ENCODE results near the gene CATSPERZ. TPM values are rescaled to one million over a fixed set of nuclear protein-coding genes. Genes with fewer than 3 reads are reported as not detected.

CATSPERZ gene
- total and polyA plus RNA-seq, 2 of the 13 experiments (the other 11 are each of a cell fraction or from before 2014, with no cell fraction given) = 0.22 to 0.48 TPM

DNA sequence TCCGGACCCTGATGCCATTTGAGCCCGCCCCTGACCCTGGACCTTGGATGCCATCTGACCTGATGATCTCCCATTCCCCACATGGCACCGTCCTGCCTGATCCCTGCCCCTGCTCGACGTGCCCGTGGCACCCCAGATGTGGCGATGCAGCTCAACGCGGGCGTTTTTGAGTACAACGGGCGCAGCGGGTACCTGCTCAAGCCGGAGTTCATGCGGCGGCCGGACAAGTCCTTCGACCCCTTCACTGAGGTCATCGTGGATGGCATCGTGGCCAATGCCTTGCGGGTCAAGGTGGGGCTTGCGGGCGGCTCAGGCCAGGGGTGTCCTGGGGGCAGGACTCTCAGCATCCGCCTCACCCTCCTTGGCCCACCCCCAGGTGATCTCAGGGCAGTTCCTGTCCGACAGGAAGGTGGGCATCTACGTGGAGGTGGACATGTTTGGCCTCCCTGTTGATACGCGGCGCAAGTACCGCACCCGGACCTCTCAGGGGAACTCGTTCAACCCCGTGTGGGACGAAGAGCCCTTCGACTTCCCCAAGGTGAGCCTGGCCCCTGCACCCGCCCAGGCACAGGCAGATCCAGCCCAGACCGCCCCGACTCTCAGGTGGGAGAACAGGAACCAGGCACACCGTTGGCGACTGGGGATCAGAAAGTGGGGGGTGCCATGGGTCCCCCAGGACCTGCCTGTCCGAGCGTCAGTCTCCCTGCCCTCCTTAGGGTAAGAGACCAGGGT lies 37.7 kb upstream of the CATSPERZ start:
- TF ChIP-seq, protein P1, sequence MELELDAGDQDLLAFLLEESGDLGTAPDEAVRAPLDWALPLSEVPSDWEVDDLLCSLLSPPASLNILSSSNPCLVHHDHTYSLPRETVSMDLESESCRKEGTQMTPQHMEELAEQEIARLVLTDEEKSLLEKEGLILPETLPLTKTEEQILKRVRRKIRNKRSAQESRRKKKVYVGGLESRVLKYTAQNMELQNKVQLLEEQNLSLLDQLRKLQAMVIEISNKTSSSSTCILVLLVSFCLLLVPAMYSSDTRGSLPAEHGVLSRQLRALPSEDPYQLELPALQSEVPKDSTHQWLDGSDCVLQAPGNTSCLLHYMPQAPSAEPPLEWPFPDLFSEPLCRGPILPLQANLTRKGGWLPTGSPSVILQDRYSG (CRISPR knock-in tag; IDR thresholded peaks at IDR 0.05) = no peak
- TF ChIP-seq ZZZ3 (CRISPR knock-in tag; IDR thresholded peaks at IDR 0.05; ENCODE audit: borderline replicate concordance) = no peak
- TF ChIP-seq, protein P2, sequence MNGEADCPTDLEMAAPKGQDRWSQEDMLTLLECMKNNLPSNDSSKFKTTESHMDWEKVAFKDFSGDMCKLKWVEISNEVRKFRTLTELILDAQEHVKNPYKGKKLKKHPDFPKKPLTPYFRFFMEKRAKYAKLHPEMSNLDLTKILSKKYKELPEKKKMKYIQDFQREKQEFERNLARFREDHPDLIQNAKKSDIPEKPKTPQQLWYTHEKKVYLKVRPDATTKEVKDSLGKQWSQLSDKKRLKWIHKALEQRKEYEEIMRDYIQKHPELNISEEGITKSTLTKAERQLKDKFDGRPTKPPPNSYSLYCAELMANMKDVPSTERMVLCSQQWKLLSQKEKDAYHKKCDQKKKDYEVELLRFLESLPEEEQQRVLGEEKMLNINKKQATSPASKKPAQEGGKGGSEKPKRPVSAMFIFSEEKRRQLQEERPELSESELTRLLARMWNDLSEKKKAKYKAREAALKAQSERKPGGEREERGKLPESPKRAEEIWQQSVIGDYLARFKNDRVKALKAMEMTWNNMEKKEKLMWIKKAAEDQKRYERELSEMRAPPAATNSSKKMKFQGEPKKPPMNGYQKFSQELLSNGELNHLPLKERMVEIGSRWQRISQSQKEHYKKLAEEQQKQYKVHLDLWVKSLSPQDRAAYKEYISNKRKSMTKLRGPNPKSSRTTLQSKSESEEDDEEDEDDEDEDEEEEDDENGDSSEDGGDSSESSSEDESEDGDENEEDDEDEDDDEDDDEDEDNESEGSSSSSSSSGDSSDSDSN (CRISPR knock-in tag; IDR thresholded peaks at IDR 0.05) = no peak
- TF ChIP-seq DMAP1 (CRISPR knock-in tag; IDR thresholded peaks at IDR 0.05) = no peak
- no peak for TF ChIP-seq ZBTB7B (CRISPR knock-in tag; IDR thresholded peaks at IDR 0.05)
- TF ChIP-seq ZSCAN25 (CRISPR knock-in tag; IDR thresholded peaks at IDR 0.05) = no peak
- TF ChIP-seq RAD21 (CRISPR knock-in tag; IDR thresholded peaks at IDR 0.05) = no peak
- no peak for TF ChIP-seq ZFAT (CRISPR knock-in tag; conservative IDR thresholded peaks at IDR 0.05)
- no peak for TF ChIP-seq NFE2L1 (CRISPR knock-in tag; IDR thresholded peaks at IDR 0.05; ENCODE audit: borderline replicate concordance)
- no peak for TF ChIP-seq HHEX (CRISPR knock-in tag; IDR thresholded peaks at IDR 0.05)
- TF ChIP-seq ZNF775 (CRISPR knock-in tag; IDR thresholded peaks at IDR 0.05; ENCODE audit: borderline replicate concordance) = no peak
- no peak for TF ChIP-seq ZMYM2 (CRISPR knock-in tag; IDR thresholded peaks at IDR 0.05)
- TF ChIP-seq RAD51 (IDR thresholded peaks at IDR 0.05; ENCODE audit: borderline replicate concordance) = no peak
- POLR2A ChIA-PET = no interaction called here

More for the DNA sequence above, 37.7 kb upstream of the CATSPERZ start:
- 98% methylated on average over 34 of the region's 42 CpGs for WGBS (ENCODE audit: low lambda C conversion rate)
- H3K9ac ChIP-seq (ENCODE audit: insufficient read depth, low read depth, low read length) = no peak overlapping the region
- no peak overlapping the region for H3K27ac ChIP-seq (ENCODE audit: extremely low read length, insufficient read depth, low read length)
- CTCF ChIA-PET (ENCODE audit: low intra/inter-chr PET ratio, low total read pairs) = no interaction called here
- no peaks in the 10 kb centered on the region for H3K9me3 ChIP-seq (ENCODE audit: low read length)
- H3K4me1 ChIP-seq (ENCODE audit: insufficient read depth, low read length) = no peaks in the 10 kb centered on the region
- H3K4me2 ChIP-seq (ENCODE audit: low read depth, low read length) = no peak overlapping the region
- no peaks in the 10 kb centered on the region for H3K27me3 ChIP-seq (ENCODE audit: control insufficient read depth in 1 of 2, insufficient read depth in 2 of 2, low read length in 2 of 2)
- H3K79me2 ChIP-seq (ENCODE audit: insufficient read depth, low read length) = no peaks in the 10 kb centered on the region
- no peak for ATAC-seq
- no peak overlapping the region for H2AFZ ChIP-seq (ENCODE audit: low read length)
- no peak for DNase-seq (ENCODE audit: low spot score)
- H3K36me3 ChIP-seq (replicated peaks in 1 of 2; ENCODE audit: control insufficient read depth in 1 of 2, insufficient read depth in 2 of 2, low read length in 2 of 2) = peaks cover 9 to 35% of the 10 kb centered on the region in 2 experiments; a peak in 4 of 5 replicates
- no peak overlapping the region for H3K4me3 ChIP-seq (replicated peaks in 1 of 3; ENCODE audit: insufficient read depth in 1 of 3, low read depth in 2 of 3, low read length in 3 of 3)
- FAIRE-seq = no peak
- BruUV-seq (replicated peaks) = no TSS peak
- no peaks in the 10 kb centered on the region for H4K20me1 ChIP-seq (ENCODE audit: insufficient read depth, low read length)
- intact Hi-C loops (cut with micrococcal nuclease; ENCODE audit: unreplicated experiment) (no loop called here), in situ Hi-C loops (cut with HindIII; ENCODE audit: extremely low pct_ligation_motif_present, low pct_unique_long_range_greater_than_20kb) (no loop called here)

Measured in HepG2 (cell line).